ENCODE results near the gene CXCL16. TPM values are rescaled to one million over a fixed set of nuclear protein-coding genes. Genes with fewer than 3 reads are reported as not detected.

CXCL16 gene
- total and polyA plus RNA-seq, 2 of the 13 experiments (the other 11 are each of a cell fraction or from before 2014, with no cell fraction given): 9.4 to 101 TPM

GRCh38 chr17:4759776-4760236, 20.1 kb upstream of the CXCL16 start (continued):
- TF ChIP-seq ATF4 (CRISPR knock-in tag; IDR thresholded peaks at IDR 0.05): peak in 1 of 2 experiments; percentile 85; a peak in 2 of 4 replicates
- TF ChIP-seq HNRNPLL (IDR thresholded peaks at IDR 0.05; ENCODE audit: low read depth, low read length, poor library complexity, severe bottlenecking): no peak
- peak; percentile 88 for TF ChIP-seq HNF1B (CRISPR knock-in tag; IDR thresholded peaks at IDR 0.05)
- no peak for TF ChIP-seq REL (CRISPR knock-in tag; conservative IDR thresholded peaks at IDR 0.05)
- no peak for TF ChIP-seq TEAD2 (CRISPR knock-in tag; IDR thresholded peaks at IDR 0.05)
- TF ChIP-seq ZNF432 (CRISPR knock-in tag; IDR thresholded peaks at IDR 0.05; ENCODE audit: borderline replicate concordance): no peak
- TF ChIP-seq ZNF768 (CRISPR knock-in tag; IDR thresholded peaks at IDR 0.05): no peak
- no peak for TF ChIP-seq ELF4 (CRISPR knock-in tag; IDR thresholded peaks at IDR 0.05; ENCODE audit: borderline replicate concordance)
- peak; percentile 87 for TF ChIP-seq FOSL2 (CRISPR knock-in tag; IDR thresholded peaks at IDR 0.05)
- TF ChIP-seq MAZ (IDR thresholded peaks at IDR 0.05; ENCODE audit: borderline replicate concordance, low read depth, low read length): 0 out of 2 replicates have a peak, but pooled peaks have one; percentile 59
- peak; percentile 53; the same call in 1 of the 2 replicates for TF ChIP-seq MAZ (CRISPR knock-in tag; IDR thresholded peaks at IDR 0.05; ENCODE audit: low read depth)
- TF ChIP-seq ZNF839 (CRISPR knock-in tag; IDR thresholded peaks at IDR 0.05; ENCODE audit: borderline replicate concordance): no peak
- TF ChIP-seq MTA3 (CRISPR knock-in tag; IDR thresholded peaks at IDR 0.05): no peak
- peak; percentile 67; the same call in 1 of the 2 replicates for TF ChIP-seq ZNF431 (CRISPR knock-in tag; IDR thresholded peaks at IDR 0.05; ENCODE audit: borderline replicate concordance, low read depth)
- no peak for TF ChIP-seq ZNF501 (CRISPR knock-in tag; IDR thresholded peaks at IDR 0.05)
- no peak for TF ChIP-seq DMTF1 (CRISPR knock-in tag; IDR thresholded peaks at IDR 0.05)
- peak; percentile 56 for TF ChIP-seq MAX (IDR thresholded peaks at IDR 0.05)
- TF ChIP-seq ZNF850 (CRISPR knock-in tag; conservative IDR thresholded peaks at IDR 0.05): no peak
- no peak for TF ChIP-seq DZIP1 (CRISPR knock-in tag; IDR thresholded peaks at IDR 0.05)
- TF ChIP-seq ZNF782 (CRISPR knock-in tag; IDR thresholded peaks at IDR 0.05; ENCODE audit: borderline replicate concordance): no peak
- TF ChIP-seq ZBTB7A (CRISPR knock-in tag; IDR thresholded peaks at IDR 0.05): no peak

All from HepG2 (cell line).